Stimulated activated CD4-positive, alpha-beta T cell treated with anti-CD3 and anti-CD28 coated beads, Interleukin-2, amount 100 ng/mL, for 48 hours (primary cell): ENCODE data around the gene LTBP1.

Experiments
- DNase-seq, 2 donors: peaks; one replicate each; pipeline ENCODE4 v3.0.0-alpha.2; 2020

Gene LTBP1

GRCh38 chr2:33011941-33012340, 65.2 kb downstream of the LTBP1 start:
- no peak for DNase-seq

DNA sequence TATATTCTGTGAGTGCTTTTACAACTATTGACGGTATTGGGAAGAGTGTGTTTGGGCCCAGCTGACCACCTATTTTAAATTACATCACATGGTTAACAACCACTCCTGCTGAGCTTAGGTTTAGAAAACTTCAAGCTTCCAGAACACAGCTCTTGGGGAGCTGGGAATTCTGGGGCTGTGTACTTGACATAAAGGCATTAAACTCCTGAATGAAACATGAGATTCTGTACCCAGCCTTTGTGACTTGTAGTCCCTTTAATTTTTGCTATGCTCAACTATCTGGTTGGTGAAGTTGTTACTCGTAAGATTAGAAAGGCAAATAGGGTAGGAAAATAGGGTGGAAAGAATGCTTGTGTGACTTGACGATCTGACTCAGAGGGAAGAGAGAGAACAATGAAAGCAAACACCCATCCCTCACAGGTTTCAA, 66.9 kb downstream of the LTBP1 start:
- DNase-seq = no peak

DNA sequence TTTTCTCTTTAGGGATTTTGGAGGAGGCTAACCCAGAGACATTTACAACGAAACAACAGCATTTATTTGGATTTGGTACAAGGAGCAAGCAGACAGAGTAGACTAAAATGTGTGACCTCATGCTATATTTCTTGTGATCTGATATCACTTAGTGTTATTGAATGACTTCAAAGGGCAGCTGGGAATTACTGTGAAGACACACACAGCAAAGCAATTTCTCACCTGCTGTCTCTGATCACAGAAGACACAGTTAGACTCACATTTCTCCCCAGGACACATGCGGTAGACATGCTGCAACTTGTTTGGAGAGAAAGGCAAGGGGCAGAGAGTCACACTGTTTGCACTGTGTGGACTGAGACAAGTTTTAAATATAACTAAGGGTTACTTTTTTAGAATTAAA, 67.5 kb downstream of the LTBP1 start:
- no peak for DNase-seq

DNA sequence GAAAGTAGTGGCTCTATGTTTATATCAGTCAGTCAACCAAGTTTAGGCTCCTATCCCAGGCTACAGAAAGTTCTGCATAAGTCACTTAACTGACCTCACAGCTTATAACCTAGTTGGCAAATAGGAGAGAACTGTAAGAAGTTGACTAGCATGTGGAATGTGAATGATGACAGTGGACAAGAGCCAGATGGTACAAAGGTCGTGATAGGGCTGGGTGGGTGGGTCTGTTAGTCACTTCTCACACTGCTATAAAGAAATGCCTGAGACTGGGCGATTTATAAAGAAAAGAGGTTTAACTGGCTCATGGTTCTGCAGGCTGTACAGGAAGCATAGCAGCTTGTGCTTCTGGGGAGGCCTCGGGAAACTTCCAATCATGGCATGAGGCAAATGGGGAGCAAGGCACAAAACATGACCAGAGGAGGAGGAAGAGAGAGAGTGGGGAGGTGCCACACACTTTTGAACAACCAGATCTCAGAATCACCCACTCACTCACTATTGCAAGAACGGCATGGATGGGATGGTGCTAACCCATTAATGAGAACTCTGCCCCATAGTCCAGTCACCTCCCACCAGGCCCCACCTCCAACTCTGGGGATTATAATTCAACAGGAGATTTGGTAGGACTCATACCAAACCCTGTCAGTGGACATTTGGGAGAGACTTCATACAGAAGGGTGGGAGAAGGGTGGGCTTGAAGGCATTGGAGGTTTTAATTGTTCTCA, 68.8 kb downstream of the LTBP1 start:
- DNase-seq = no peak

GRCh38 chr2:33018271-33018670, 71.5 kb downstream of the LTBP1 start:
- DNase-seq = no peak

GRCh38 chr2:33019796-33020195, 73.0 kb downstream of the LTBP1 start:
- no peak for DNase-seq

GRCh38 chr2:33020883-33021282, 74.1 kb downstream of the LTBP1 start:
- DNase-seq = no peak

DNA sequence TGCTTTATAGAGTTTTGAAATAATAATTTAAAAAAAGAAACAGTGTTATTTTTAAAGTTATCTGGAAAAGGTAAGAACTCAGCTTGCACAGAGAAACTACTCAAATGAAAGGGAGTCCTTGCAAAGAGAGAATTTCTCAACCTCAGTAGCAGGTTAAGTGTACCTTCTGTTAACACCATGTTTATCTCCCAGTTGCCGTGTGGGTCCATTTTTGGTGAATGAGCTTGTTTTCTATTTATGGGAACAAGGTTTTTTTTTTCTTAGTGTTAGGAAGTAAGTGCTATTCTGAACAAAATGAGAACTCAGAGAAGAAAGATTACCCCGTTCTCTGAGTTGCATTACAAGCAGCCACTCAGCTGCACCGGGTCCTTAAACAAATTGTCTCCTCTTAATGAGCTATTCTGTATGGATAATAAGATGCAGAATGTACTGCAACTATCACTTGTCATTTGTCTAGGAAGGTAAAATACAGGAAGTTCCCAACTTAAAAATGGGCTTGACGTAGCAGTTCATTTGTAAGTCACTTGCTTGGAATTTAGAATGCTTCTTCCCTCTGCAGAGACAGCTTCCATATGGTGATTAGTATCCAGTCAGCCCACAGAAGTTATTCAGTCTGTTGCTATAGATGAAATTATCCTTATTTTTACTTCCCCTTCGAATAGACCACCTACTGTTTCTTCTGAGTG, 74.9 kb downstream of the LTBP1 start:
- DNase-seq = no peak

DNA sequence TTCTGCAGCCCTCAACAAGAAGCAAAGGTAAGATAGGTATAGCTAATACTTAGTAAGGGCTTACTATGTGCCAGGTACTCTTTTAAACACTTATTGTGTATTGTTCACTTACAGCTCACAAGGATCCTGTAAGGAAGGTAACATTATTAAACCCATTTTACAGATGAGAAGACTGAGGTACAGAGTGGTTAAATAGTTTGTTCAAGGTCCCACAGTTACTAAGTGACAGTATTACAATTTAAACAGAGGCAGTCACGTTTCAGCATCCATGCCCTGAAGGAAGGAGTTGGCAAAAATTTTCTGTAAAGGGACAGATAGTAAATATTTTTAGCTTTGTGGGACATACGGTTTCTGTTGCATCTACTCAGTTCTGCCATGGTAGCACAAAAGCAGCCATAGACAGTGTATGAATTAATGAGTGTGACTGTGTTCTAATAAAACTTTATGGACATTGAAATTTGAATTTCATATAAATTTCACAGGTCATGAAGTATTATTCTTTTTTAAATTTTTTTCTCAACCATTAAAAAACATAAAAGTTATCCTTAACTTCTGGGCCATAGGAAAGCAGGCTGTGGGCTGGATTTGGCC, 75.7 kb downstream of the LTBP1 start:
- no peak for DNase-seq

DNA sequence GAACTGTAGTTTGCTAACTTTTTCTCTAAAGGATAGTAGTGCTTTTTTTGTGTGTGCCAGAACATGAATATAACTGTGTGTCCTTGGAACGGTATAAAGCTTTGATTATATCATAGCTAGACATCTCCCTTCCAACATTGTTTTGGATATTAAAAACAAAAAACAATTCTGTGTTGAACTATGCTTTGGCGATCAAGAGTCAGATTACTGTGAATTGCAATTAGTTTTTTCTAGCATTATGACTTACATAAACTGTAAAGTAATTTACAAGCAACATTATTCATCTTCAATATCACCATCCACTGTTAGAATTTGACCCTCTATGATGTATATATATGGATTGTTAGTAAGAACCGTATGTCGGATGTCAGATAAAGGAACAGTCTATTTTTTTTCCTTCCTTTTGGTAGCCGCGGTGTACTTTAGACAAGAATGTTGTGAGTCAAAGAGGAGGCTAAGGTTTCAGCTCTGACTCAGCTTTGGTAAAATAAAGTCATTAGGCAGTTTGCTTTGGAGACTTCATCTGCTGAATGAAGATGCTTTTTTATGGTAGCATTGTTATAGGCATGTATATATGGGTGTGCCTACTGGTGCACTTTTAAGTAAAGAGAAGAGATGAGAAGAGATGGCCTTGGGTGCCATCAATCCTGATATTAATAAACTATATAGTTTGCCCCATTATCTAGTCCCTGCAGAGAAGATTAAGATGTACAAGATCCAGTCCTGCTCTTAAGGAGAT, 76.4 kb downstream of the LTBP1 start:
- no peak for DNase-seq

GRCh38 chr2:33023728-33024500, 77.2 kb downstream of the LTBP1 start:
- no peak for DNase-seq

DNA sequence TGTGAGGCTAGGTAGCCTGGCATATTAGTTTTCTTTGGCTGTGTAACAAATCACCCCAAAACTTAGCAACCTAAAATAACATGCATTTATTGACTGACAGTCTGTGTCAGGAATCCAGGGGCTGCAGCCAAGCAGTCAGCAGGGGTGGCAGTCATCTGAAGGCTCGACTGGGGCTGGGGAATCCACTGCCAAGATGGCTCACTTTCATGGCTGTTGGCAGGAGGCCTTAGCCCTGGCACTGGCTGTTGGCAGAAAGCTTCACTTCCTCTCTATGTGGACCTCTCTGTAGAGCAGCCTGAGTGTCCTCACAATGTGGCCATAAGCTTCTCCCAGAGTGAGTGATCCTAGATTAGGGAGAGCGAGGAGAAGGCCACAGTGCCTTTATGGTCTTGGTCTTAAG, 78.0 kb downstream of the LTBP1 start:
- DNase-seq = no peak

DNA sequence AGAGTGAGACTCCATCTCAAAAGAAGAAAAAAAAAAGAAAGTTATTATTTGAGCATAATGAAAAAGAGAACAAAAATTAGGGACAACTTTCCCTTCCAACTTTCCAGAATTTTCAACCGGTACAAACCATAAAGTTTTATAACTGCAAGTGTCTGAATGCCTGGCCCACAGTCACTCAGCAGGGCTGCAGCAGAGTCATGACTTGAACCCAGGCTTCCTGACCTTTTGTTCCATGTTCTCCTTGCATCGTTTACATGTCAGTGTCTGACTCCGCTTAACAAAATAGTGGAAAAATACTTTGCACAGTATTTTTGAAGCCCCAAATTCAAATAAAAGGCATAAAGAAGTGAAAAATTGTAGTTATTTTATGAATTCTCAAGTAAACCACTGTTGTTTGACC, 82.7 kb downstream of the LTBP1 start:
- DNase-seq = no peak

GRCh38 chr2:33029926-33030325, 83.2 kb downstream of the LTBP1 start:
- DNase-seq = no peak

- no peak for DNase-seq
These were observed 83.6 kb downstream of the LTBP1 start for GRCh38 chr2:33030326-33030725.

DNA sequence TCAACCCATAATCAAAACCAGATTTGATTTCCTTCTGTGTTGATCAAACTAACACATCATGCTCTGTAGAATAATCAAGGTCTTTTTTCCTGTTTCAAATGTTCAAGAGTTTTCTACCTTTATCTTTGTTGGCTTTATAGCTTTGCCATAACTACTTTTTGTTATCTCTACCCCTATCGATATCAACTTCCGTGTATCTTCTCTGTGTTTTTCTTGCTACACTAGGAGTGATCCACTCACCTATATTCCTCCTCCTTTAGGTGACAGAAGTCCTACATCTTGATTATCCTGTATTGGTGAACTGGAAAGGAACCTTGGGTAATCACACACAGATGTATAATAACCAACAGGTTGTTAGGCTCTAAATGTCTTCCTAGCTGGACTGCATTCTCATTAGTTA, 85.5 kb downstream of the LTBP1 start:
- DNase-seq = no peak

DNA sequence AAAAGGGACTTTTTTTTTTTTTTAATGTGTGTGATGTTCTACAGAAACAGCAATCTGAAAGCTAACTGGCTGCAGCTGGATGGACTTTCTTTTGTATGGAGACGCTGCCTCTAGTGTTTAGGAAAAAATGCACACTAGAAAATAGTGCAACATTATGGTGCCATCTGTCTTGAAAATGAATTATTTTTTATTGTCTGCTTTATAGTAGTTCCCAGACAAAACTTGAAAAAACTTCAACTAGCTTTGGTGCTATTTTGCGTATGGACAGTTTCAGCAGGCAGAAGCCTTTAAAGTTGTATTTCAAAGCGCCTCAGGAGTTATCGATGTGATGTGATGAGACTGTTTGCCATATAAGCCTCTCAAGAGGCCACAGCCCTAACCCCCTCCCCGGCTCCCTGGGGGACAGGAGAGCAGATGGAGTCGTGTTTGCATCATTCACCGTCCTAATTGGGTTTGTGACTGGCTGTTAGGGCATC, 86.9 kb downstream of the LTBP1 start:
- DNase-seq = no peak

- DNase-seq = no peak
These were observed 88.0 kb downstream of the LTBP1 start for GRCh38 chr2:33034784-33035183.

DNA sequence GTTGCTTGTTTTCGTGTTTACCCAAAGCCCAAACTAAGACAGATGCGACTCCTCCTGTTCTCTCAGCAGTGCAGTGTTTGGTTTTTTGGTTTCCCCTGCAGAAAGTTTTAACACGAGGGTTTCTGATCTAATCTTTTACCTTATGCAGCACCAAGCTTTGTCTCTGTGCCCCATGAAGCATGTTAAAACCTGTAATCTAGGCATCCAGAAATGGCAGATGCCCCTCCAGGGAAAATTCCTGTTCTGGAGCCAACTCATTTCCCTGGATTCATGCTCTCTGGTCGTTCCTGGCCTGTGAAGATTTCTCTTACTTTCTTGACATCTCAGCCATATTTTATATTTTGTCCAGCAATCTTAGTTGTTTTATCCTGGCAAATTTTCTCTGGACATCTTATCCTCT, 91.5 kb downstream of the LTBP1 start:
- no peak for DNase-seq

DNA sequence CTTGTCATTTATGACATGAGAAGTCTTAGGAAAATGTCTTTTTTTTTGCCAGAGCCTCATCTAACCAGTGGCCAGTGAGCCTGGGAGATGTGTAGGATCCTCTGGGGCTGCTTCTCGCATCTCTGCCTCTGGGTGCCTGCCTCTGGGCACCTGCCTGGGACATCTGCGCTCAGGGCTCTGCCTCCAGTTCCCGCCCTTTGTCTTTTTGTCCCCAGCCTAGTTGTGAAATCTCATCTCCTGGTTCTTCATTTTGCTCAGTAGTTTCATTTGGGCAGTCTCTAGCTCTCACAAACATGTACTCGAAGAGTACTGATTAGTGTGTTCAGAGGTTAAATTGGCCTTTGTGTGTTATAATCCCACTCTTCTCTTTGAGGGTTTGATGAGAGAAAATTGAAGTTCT, 92.0 kb downstream of the LTBP1 start:
- no peak for DNase-seq

DNA sequence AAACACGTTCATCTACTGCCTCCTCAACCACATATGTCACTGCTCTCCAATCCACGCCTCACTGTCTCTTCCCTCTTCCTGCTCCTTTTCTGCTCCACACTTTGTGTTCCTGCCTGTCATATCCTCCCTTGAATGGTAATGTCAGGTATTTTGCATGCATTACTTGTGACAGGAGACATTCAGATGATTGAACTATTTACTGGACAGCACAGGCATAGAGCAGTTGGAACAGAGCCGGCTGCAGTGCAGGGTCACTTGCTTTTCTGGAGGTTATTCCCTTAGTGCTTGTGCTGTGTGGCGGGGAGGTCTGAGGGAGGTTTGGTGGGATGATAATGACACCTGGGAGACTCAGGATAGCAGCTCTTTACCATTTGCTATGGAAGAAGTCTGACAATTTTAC, 93.8 kb downstream of the LTBP1 start:
- DNase-seq = no peak

GRCh38 chr2:33042265-33042664, 95.5 kb downstream of the LTBP1 start:
- DNase-seq = no peak

- DNase-seq = no peak
These were observed 96.1 kb downstream of the LTBP1 start for GRCh38 chr2:33042819-33043218.
